ENCODE measurements around the gene SLC6A13.
"Not testable (repeated sequence)": the region's sequence is repeated elsewhere in the genome, so short reads cannot be mapped to it uniquely, and the experiment has no call there.

Gene SLC6A13

GRCh38 chr12:217029-217428 is 45.6 kb downstream of the SLC6A13 start:
- not testable (repeated sequence) for FAIRE-seq; DNase-seq (ENCODE audit: low spot score)

- DNase-seq (ENCODE audit: low spot score) (no peak), FAIRE-seq (no peak)
These were observed 47.5 kb downstream of the SLC6A13 start for GRCh38 chr12:215116-215515.

DNA sequence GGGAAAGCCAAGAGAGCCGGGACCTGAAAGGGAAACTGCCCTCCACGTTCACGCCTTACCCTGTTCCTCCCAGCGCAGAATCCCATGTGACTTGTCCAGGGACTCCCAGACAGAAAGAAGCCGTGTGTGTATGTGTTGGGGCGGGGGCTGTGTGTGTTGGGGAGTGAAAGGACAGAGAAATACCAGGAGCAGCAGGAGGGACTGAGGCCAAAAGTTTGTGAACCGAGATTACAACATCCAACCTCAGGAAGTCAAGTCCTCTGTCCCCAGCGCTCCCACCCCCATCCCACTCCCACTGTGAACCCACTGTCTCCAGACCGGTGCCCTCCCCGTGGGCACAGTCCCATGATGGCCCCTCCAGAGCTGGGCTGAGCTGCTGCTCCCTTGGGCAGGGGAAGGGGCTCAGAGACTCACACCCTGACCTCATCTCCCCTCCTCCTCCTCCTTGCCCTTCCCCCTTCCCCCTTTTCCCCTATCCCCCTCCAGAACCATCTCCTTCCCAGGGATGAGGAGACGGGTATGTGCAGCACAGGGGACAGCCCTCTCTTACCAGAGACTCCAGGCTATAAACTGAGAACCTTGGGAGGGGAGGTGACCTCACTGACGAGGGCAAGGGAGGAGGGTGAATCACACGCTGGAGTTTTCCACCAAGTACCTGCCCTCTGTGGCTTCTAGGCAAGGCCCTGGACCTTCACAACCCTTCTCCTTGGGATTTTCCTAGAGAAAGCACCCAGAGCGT is 48.5 kb downstream of the SLC6A13 start, which contains the start of gene SLC6A12:
TSS of gene SLC6A12 (minus strand) at position 155 of the 739 bp plus-strand sequence. CDS start 4,171 bp downstream, outside the sequence.
- FAIRE-seq (no peak), DNase-seq (ENCODE audit: low spot score) (no peak)

DNA sequence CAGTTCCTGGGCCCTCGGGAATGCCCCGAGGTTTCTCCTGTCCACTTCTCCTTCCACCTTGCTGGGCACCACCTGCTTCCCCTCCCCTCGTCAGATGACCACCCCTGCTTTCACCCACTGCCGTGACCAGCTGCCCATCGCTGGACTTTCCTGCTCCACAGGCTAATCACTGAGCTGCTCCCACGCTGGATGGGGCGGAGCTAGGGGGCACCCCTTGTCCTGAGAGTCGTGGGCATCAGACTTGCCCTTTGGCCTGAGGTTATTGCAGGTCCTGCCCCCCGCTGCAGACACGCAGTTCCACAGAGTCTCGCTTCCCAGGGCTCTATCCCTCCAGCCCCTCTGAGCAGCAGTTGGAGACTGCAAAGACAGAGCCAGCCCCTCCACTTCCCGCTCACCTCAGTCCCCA is 49.1 kb downstream of the SLC6A13 start:
- no peak for FAIRE-seq
- DNase-seq (ENCODE audit: low spot score): no peak

- DNase-seq (ENCODE audit: low spot score): no peak
- FAIRE-seq: no peak
These were observed 49.7 kb downstream of the SLC6A13 start for GRCh38 chr12:212715-213526.

DNA sequence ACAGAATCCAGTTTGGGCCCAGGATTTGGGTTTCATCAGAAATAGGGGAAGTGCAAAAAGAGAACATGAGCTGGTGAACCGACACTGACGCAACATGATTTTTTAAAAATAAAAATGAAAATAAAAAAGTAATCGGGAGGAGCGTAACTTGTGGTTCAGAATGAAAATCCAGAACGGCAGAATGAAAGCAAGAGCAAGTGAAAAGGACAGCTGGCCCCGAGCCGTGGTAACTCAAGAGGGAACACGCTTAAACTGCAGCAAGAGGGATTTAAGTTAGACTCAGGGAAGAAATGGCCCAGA is 50.3 kb downstream of the SLC6A13 start:
- FAIRE-seq: no peak
- no peak for DNase-seq (ENCODE audit: low spot score)

GRCh38 chr12:211639-212414 is 50.8 kb downstream of the SLC6A13 start:
- FAIRE-seq: no peak
- no peak for DNase-seq (ENCODE audit: low spot score)

GRCh38 chr12:211142-211465 is 51.5 kb downstream of the SLC6A13 start:
- no peak for FAIRE-seq
- no peak for DNase-seq (ENCODE audit: low spot score)

DNA sequence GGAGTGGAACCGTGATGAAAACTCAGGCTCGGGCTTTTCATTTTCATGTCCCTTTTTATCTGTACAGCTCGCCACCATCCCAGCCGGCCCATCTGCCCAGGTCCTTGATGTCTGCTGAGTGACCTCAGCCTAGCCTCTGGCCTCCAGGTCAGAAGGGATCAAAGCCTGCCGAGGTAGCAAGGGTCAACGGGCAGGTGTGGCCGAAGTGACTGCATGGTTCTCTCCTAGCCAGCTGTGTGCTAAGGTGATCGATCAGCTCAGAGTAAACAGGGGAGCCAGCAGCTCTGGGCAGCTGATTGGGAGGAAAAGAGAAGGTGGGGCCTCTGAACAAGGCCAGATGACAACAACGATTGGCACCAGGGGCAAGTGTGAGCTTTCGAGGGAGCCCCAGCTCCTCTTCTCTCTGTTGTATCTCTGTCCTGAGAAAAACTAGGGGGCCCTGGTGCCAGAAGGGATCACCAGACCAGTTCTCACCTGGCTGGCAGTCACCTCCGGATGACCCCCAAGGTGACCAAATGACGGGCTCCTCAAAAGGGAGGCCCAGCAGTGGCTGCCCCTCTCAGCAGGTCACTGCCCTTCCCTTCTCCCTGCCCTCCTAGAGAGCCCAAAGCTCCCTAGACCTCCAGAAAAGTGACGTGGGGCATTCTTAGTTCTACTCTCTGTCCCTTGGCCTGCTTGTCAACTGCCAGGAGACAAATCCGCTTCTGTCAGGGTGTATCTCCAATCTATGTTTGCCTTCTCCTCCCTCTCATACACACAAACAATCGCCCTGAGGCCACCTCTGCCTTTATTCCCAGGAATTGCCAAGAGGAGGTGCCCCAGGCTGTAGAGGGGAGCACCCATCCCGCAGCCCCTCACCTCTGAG is 52.1 kb downstream of the SLC6A13 start:
- FAIRE-seq (no peak), DNase-seq (ENCODE audit: low spot score) (no peak)

- FAIRE-seq (no peak), DNase-seq (ENCODE audit: low spot score) (no peak)
These were observed 52.8 kb downstream of the SLC6A13 start for GRCh38 chr12:209851-210250.

DNA sequence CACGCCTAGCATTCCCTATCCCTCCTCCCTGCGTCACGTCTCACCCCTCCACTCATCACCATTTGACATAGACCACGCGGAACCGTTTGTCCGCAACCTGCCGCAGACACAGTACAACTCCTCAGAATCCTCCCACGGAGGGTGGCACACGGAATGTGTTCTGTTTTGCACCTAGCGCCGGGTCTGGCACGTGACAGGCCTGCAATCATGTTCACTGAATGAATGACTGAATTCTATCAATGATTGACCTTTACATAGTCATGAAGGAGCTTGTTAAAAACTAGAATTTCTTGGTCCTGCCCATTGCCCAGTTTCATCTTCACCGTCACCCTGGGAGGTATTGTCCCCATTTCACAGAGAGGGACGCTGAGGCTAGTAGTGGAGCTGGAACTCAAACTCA is 53.4 kb downstream of the SLC6A13 start:
- DNase-seq (ENCODE audit: low spot score) (no peak), FAIRE-seq (no peak)

DNA sequence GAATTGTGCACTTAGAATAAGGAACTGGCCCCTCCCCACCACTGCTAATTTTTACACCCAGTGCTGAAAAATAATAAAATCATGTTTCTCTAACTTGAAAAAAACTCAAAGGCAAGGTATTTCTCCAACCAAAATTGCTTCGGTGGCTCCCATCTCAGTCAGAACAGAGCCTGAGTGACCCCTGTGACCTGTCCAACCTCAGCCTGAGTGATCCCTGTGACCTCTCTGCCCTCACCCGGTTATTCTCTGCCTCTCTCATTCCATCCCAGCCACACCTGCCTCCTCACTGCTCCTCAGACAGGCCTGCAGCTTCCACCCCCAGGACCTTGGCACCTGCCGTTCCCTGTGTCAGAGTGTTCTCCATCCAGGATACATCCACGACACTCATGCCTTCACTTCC is 53.8 kb downstream of the SLC6A13 start:
- no peak for DNase-seq (ENCODE audit: low spot score)
- FAIRE-seq: no peak

- DNase-seq (ENCODE audit: low spot score) (no peak), FAIRE-seq (no peak)
These were observed 54.8 kb downstream of the SLC6A13 start for GRCh38 chr12:207804-208203.

GRCh38 chr12:206746-207440 is 55.7 kb downstream of the SLC6A13 start:
- FAIRE-seq (no peak), DNase-seq (ENCODE audit: low spot score) (no peak)

DNA sequence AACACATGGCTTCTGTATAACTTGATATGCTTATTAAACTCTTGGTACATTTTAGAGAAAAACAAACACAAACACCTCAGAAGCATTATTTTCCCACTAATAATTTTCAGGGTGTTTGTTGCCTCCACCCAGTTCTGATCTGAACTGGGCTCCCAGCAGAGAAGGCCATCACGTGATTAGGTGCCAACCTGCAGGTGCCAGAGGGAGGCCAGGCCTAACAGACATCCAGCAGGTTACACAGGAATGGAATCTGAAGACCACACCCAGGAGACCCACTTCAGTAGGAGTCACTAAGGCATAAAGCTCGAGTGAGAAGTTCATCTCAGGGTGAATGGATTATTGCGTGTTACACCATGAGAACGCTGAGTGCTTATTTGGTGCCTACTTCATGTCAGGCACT is 57.6 kb downstream of the SLC6A13 start:
- no peak for FAIRE-seq
- no peak for DNase-seq (ENCODE audit: low spot score)

- DNase-seq (ENCODE audit: low spot score) (no peak), FAIRE-seq (no peak)
These were observed 58.4 kb downstream of the SLC6A13 start for GRCh38 chr12:204261-204678.

DNA sequence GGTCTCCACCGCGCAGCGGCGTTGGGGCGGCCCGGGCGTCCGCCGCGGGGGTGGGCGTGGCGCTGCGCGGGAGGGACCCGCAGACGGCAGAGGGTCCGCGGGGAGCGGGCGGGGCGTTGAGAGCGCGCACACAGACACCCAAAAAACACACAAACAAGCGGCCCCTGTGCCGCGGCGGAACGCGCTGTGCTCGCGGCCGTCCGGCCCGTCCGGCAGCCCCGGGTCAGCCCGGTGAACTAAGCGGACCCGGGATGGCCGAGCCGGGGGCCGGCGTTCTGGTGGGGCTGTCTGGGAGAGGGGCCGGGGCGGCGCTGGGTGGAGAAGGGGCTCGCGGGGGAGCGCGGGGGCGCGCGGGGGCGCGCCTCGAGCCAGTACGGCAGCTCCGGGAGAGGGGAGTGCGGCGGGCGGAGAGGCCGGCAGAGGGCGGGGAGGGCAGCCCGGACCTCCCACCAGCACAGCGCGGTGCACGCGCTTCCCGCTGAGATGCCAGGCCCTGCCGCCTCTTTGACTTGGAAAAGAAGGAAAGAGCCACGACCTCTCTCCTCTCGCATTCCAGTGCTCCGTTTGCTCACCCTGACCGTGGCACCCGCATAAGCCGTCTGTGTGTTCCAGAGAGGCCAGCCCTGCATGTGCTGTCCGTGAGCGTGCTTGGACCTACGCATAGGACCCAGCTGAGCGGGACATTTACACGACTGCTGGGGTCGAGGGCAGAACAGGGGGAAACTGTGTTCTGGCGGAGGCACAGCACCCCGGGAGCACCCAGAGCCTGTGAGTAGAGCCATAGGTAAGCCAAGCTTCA is 59.0 kb downstream of the SLC6A13 start:
- DNase-seq (ENCODE audit: low spot score): no peak
- FAIRE-seq: no peak

DNA sequence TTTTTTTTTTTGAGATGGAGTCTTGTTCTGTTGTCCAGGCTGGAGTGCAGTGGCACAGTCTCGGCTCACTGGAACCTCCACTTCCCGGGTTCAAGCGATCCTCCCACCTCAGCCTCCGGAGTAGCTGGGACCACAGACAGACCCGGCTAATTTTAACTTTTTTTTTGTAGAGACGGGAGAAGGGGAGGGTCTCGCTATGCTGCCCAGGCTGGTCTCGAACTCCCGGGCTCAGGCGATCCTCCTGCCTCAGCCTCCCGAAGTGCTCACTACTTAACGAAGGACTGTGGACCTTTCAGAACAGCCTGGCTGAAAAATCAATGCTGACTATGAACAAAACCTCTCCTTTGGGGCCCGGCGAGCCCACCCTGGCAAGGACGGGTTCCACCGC is 59.6 kb downstream of the SLC6A13 start:
- no peak for DNase-seq (ENCODE audit: low spot score)
- no peak for FAIRE-seq

DNA sequence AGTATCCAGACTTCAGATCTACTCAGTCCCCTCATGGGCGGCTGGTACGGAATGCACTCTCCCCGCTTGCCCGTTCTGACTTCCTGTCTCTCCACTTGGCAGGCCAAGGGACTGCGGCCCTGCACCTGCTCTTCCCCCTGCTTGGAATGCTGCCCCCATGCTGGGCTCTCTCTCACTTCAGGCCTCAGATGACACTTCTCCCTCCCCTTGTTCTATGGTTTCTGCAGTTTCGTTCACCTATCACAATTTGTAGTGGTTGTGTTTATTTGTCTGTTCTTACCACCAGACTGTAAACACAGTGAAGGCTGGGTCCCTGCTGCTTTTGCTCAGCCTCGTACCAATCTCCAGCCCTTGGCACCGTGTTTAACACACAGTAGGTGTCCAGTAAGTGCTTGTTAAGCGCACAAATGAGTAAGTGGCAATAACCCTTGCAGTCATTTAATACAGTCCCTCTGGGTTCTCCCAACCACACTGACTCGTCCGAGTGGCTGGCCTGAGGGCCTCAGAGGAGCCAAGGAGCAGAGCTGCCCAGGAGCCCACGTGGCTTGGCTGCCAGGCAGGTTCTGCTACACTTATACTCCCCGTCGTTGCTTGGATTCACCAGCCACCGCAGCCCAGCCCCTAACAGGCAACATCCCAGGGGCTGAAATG is 60.4 kb downstream of the SLC6A13 start:
- DNase-seq (ENCODE audit: low spot score): no peak
- FAIRE-seq: no peak

All from urothelium cell line (cell line).